Panc1 (cell line): ENCODE results near the gene IGDCC3. TPM values are rescaled to one million over a fixed set of nuclear protein-coding genes. Genes with fewer than 3 reads are reported as not detected.

Source experiments
- ATAC-seq: fragments of 200-7000 bp; cut with Tn5 transposase; 2 replicates; pipeline ENCODE4 v1.9.1; 2020; ENCODE audit warnings: mild to moderate bottlenecking, moderate library complexity
- BruUV-seq: library from RNA; stranded (reverse); fragments of 400-500 nt; replicated peaks from 2 replicates; lab custom pipeline; 2021; lab: Mats Ljungman, UMichigan
- CTCF ChIA-PET: fragments of 300-600 bp; sonication (Branson Sonifier 250); formaldehyde crosslinking; loops from one replicate; lab custom pipeline; 2022; ENCODE audit warnings: antibody characterized with exemption; lab: Charles Lee
- POLR2A ChIA-PET: fragments of 300-600 bp; sonication (Branson Sonifier 250); formaldehyde crosslinking; loops from one replicate; lab custom pipeline; 2022; ENCODE audit warnings: antibody characterized with exemption; lab: Charles Lee
- DNase-seq: peaks from one replicate; pipeline ENCODE4 v3.0.0-alpha.2; 2010; ENCODE audit warnings: low read depth, low spot score
- H3K27ac ChIP-seq: 2 replicates; pipeline ENCODE4 v1.5.1; 2011; ENCODE audit warnings: mild to moderate bottlenecking, low read length, inconsistent platforms
- H3K27me3 ChIP-seq: fragments of 200-500 bp; sonication (Bioruptor generic); 2 replicates; pipeline ENCODE4 v1.6.0; 2014; ENCODE audit warnings: low read length, inconsistent platforms; ENCODE audit not compliant: control insufficient read depth, insufficient read depth
- H3K36me3 ChIP-seq: fragments of 200-500 bp; sonication (Bioruptor generic); 2 replicates; pipeline ENCODE4 v1.5.1; 2014; ENCODE audit warnings: inconsistent platforms, mild to moderate bottlenecking, low read length, moderate library complexity; ENCODE audit not compliant: control insufficient read depth, insufficient read depth
- H3K4me1 ChIP-seq: 2 replicates; pipeline ENCODE4 v1.5.1; 2011; ENCODE audit warnings: inconsistent platforms, mild to moderate bottlenecking, low read length, moderate library complexity; ENCODE audit not compliant: control insufficient read depth, insufficient read depth
- H3K4me3 ChIP-seq, 2 experiments: 2 replicates each; pipeline ENCODE4 v1.5.1; 2011 to 2012; ENCODE audit warnings: low read depth in 2 of 2, low read length in 2 of 2, mild to moderate bottlenecking in 2 of 2, inconsistent platforms in 1 of 2, moderate library complexity in 1 of 2
- H3K9me3 ChIP-seq: fragments of 200-500 bp; sonication (Bioruptor generic); 2 replicates; pipeline ENCODE4 v1.5.1; 2014; ENCODE audit warnings: low read depth, mild to moderate bottlenecking, inconsistent platforms, low read length, moderate library complexity; ENCODE audit not compliant: control insufficient read depth, insufficient read depth
- CTCF ChIP-seq: fragments of 450-650 bp; IDR thresholded peaks from 2 replicates; pipeline ENCODE4 v1.5.1; 2017; ENCODE audit warnings: mild to moderate bottlenecking
- POLR2AphosphoS5 ChIP-seq: IDR thresholded peaks from 2 replicates; pipeline ENCODE4 v1.6.1; 2012; ENCODE audit warnings: mild to moderate bottlenecking, low read depth, low read length, moderate library complexity
- SIN3A ChIP-seq: IDR thresholded peaks from 2 replicates; pipeline ENCODE4 v1.6.1; 2012; ENCODE audit warnings: low read depth, mild to moderate bottlenecking, low read length, moderate library complexity, borderline replicate concordance; ENCODE audit not compliant: insufficient read depth
- TCF7L2 ChIP-seq: IDR thresholded peaks from 2 replicates; pipeline ENCODE4 v1.6.1; 2011; ENCODE audit warnings: mild to moderate bottlenecking, low read depth, low read length, inconsistent platforms
- in situ Hi-C: cut with HindIII; loops from 2 replicates; pipeline ENCODE4 v1.10.0; 2016; ENCODE audit warnings: low sequenced_read_pairs, low pct_unique_long_range_greater_than_20kb
- intact Hi-C: fragments of 100-400 bp; cut with micrococcal nuclease; formaldehyde crosslinking; loops from one replicate; pipeline ENCODE4 v1.10.0; 2022; ENCODE audit not compliant: unreplicated experiment
- total RNA-seq: library from RNA; stranded (reverse); gene quantifications from one replicate; pipeline ENCODE4 v1.2.1, GENCODE V29; 2021; ENCODE audit not compliant: unreplicated experiment
- TF ChIP-seq, protein P1 (sequence below), 2 experiments: IDR thresholded peaks; 2 replicates each; pipeline ENCODE4 v1.6.1; 2011 to 2012; ENCODE audit warnings: low read depth in 2 of 2, control low read depth in 1 of 2, low read length in 1 of 2, mild to moderate bottlenecking in 1 of 2, moderate library complexity in 1 of 2; ENCODE audit not compliant: insufficient read depth in 1 of 2

The IGDCC3 gene
- total RNA-seq, 1 experiment from 2014 or later: 0.18 TPM

DNA sequence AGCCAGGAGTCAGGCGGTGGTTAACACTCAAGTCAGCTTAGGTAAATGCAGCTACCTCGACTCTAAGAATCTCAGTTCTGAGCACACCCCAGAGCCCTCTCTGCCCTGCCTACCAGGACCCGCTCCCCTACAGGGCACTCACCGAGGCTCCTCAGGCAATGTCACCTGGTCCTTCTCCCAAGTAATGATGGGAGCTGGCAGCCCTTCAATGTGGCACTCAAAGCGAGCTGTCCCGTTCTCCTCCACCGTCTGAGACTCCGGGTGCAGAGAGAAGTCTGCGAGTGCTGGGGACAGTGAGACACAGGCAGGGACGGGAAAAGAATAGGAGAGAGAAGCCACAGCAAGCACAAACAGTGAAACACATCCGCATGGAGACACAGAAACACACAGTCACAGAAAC lies 32.2 kb upstream of the IGDCC3 start:
- no TSS peak for BruUV-seq
- intact Hi-C loops: no loop called here
- Histone ChIP-seq H3K4me1 (peaks cover 18% of the 10 kb centered on the region), H3K27me3 (no peaks in the 10 kb centered on the region), H3K27ac (no peak overlapping the region), H3K9me3 (no peaks in the 10 kb centered on the region), H3K36me3 (no peaks in the 10 kb centered on the region), H3K4me3 (no peak overlapping the region)
- CTCF ChIA-PET: no interaction called here
- DNase-seq: no peak
- no peak for ATAC-seq
- in situ Hi-C loops: no loop called here
- TF ChIP-seq TCF7L2 (no peak), SIN3A (no peak), CTCF (no peak), POLR2AphosphoS5 (no peak)
- TF ChIP-seq, protein P1, sequence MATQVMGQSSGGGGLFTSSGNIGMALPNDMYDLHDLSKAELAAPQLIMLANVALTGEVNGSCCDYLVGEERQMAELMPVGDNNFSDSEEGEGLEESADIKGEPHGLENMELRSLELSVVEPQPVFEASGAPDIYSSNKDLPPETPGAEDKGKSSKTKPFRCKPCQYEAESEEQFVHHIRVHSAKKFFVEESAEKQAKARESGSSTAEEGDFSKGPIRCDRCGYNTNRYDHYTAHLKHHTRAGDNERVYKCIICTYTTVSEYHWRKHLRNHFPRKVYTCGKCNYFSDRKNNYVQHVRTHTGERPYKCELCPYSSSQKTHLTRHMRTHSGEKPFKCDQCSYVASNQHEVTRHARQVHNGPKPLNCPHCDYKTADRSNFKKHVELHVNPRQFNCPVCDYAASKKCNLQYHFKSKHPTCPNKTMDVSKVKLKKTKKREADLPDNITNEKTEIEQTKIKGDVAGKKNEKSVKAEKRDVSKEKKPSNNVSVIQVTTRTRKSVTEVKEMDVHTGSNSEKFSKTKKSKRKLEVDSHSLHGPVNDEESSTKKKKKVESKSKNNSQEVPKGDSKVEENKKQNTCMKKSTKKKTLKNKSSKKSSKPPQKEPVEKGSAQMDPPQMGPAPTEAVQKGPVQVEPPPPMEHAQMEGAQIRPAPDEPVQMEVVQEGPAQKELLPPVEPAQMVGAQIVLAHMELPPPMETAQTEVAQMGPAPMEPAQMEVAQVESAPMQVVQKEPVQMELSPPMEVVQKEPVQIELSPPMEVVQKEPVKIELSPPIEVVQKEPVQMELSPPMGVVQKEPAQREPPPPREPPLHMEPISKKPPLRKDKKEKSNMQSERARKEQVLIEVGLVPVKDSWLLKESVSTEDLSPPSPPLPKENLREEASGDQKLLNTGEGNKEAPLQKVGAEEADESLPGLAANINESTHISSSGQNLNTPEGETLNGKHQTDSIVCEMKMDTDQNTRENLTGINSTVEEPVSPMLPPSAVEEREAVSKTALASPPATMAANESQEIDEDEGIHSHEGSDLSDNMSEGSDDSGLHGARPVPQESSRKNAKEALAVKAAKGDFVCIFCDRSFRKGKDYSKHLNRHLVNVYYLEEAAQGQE (IDR thresholded peaks at IDR 0.05; ENCODE audit: insufficient read depth in 1 of 2, low read depth in 2 of 2, low read length in 1 of 2): no peak
- POLR2A ChIA-PET: no interaction called here

DNA sequence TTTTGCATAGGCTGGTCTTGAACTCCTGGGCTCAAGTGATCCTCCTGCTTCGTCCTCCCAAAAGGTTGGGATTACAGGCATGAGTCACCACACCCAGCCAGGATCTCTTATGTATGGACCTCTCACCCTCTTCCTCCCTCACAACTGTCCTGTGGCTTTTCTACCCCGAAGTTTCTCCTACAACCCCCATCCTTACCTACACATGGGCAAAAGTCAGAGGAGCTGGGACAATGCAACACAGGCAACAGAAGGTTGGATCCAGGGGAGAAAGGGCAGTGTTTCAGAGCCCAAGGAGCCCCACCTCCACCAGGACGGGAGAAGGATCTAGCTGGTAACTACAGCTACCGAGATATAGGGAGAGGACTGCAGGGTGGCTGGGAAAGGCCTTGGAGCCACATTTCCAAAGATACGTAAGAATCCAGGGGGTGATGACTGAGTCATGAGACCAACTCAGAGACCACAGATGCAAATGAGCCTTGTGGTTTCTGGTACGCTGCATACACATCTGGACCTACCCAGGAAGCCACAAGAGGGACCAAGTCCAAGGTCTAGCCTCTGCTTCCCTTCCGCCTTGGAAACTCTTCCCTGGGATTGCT lies 31.3 kb upstream of the IGDCC3 start:
- no peak overlapping the region for H3K27ac ChIP-seq
- no TSS peak for BruUV-seq
- no peak overlapping the region for H3K4me3 ChIP-seq
- H3K4me1 ChIP-seq: peaks cover 9% of the 10 kb centered on the region
- DNase-seq: no peak
- intact Hi-C loops (no loop called here), in situ Hi-C loops (no loop called here)
- H3K9me3 ChIP-seq: no peaks in the 10 kb centered on the region
- no peaks in the 10 kb centered on the region for H3K27me3 ChIP-seq
- CTCF ChIA-PET: no interaction called here
- TF ChIP-seq, protein P1 (IDR thresholded peaks at IDR 0.05; ENCODE audit: insufficient read depth in 1 of 2, low read depth in 2 of 2, low read length in 1 of 2): no peak
- TF ChIP-seq SIN3A (no peak), POLR2AphosphoS5 (no peak), TCF7L2 (no peak), CTCF (no peak)
- H3K36me3 ChIP-seq: no peaks in the 10 kb centered on the region
- POLR2A ChIA-PET: no interaction called here
- ATAC-seq: no peak
